Breast epithelium (tissue), 4 donors: Measurements from ENCODE around the gene PANK1. TPM values are rescaled to one million over a fixed set of nuclear protein-coding genes. Genes with fewer than 3 reads are reported as not detected.
"Not testable (repeated sequence)": the region's sequence is repeated elsewhere in the genome, so short reads cannot be mapped to it uniquely, and the experiment has no call there.

ENCODE experiments used
- DNase-seq, 2 donors: peaks; one replicate each; pipeline ENCODE4 v3.0.0-alpha.2; 2019; ENCODE audit warnings: low spot score in 2 of 2
- H3K27ac ChIP-seq, 2 donors: fragments of 200-600 bp; sonication (generic) in 1 of 2; one replicate each; pipeline ENCODE4 v1.5.1; 2016 to 2019; ENCODE audit warnings: mild to moderate bottlenecking in 1 of 2
- H3K27me3 ChIP-seq, 2 donors: fragments of 200-600 bp; sonication (generic) in 1 of 2; one replicate each; pipeline versions ENCODE4 v1.5.1 to v1.6.0; 2017 to 2019; ENCODE audit warnings: control low read depth in 1 of 2, mild to moderate bottlenecking in 1 of 2
- H3K36me3 ChIP-seq: fragments of 200-600 bp; one replicate; pipeline ENCODE4 v1.5.1; 2019
- H3K4me1 ChIP-seq, 2 donors: fragments of 200-600 bp; sonication (generic); one replicate each; pipeline ENCODE4 v1.5.1; 2016 to 2019; ENCODE audit warnings: control low read depth in 1 of 2
- H3K4me3 ChIP-seq, 3 donors: fragments of 200-600 bp; sonication (generic); 1 replicate in 2 of 3; 2 replicates in 1 of 3; pipeline ENCODE4 v1.5.1; 2016 to 2019; ENCODE audit warnings: mild to moderate bottlenecking in 3 of 3, moderate library complexity in 2 of 3
- H3K9me3 ChIP-seq, 2 donors: fragments of 200-600 bp; sonication (generic) in 1 of 2; one replicate each; pipeline ENCODE4 v1.5.1; 2016 to 2019; ENCODE audit warnings: control low read depth in 1 of 2
- CTCF ChIP-seq, 3 donors: fragments of 450-650 bp; IDR thresholded peaks; one replicate each; pipeline ENCODE4 v1.5.1; 2016 to 2017; ENCODE audit warnings: antibody characterized with exemption in 3 of 3, mild to moderate bottlenecking in 3 of 3, moderate library complexity in 3 of 3
- POLR2A ChIP-seq: fragments of 450-650 bp; IDR thresholded peaks from one replicate; pipeline ENCODE4 v1.6.1; 2016; ENCODE audit warnings: antibody characterized with exemption, mild to moderate bottlenecking, moderate library complexity
- POLR2AphosphoS5 ChIP-seq, 3 donors: sonication (generic); formaldehyde crosslinking; IDR thresholded peaks; one replicate each; pipeline ENCODE4 v1.6.1; 2017; ENCODE audit warnings: antibody characterized with exemption in 3 of 3
- intact Hi-C: fragments of 100-400 bp; cut with DNase I; formaldehyde crosslinking; loops from one replicate; pipeline ENCODE4 v1.15.1; 2023; ENCODE audit warnings: low total_unique reads
- total RNA-seq, 3 donors: library from RNA; depleted of rRNA; stranded (reverse); fragments of >200 nt; gene quantifications; one replicate each; pipeline ENCODE4 v1.1.0, GENCODE V29; 2016

Gene PANK1
- total RNA-seq, 3 donors from 2014 or later, result 2.9 to 6.4 (median 5.1) TPM

- intact Hi-C loops, result loop anchor here (5.0 kb wide), 1 partner anchor 125 kb away; no protein-coding TSS in a partner anchor
- Histone ChIP-seq H3K27me3 (no peaks in the 10 kb centered on the region), H3K9me3 (no peaks in the 10 kb centered on the region), H3K4me1 (no peaks in the 10 kb centered on the region), H3K27ac (no peak overlapping the region), H3K36me3 (no peaks in the 10 kb centered on the region), H3K4me3 (no peak overlapping the region)
- no peak for DNase-seq
- TF ChIP-seq POLR2A, result no peak
- TF ChIP-seq CTCF (IDR thresholded peaks at IDR 0.05), result no peak
- no peak for TF ChIP-seq POLR2AphosphoS5 (IDR thresholded peaks at IDR 0.05)
Observed at GRCh38 chr10:89552213-89552612, 92.8 kb downstream of the PANK1 start.

- no peak for DNase-seq
- TF ChIP-seq CTCF (IDR thresholded peaks at IDR 0.05), result no peak
- no peak for TF ChIP-seq POLR2AphosphoS5 (IDR thresholded peaks at IDR 0.05)
- TF ChIP-seq POLR2A, result no peak
- intact Hi-C loops, result loop anchor here (5.0 kb wide), 1 partner anchor 123 kb away; no protein-coding TSS in a partner anchor
Observed at GRCh38 chr10:89550509-89550908, 94.5 kb downstream of the PANK1 start.

GRCh38 chr10:89549510-89549909, 95.5 kb downstream of the PANK1 start:
- Histone ChIP-seq H3K4me1 (no peaks in the 10 kb centered on the region), H3K27ac (no peak overlapping the region), H3K4me3 (no peak overlapping the region), H3K27me3 (no peaks in the 10 kb centered on the region), H3K36me3 (no peaks in the 10 kb centered on the region), H3K9me3 (no peaks in the 10 kb centered on the region)
- DNase-seq, result no peak
- no peak for TF ChIP-seq POLR2AphosphoS5 (IDR thresholded peaks at IDR 0.05)
- TF ChIP-seq POLR2A, result no peak
- TF ChIP-seq CTCF (IDR thresholded peaks at IDR 0.05), result no peak
- intact Hi-C loops, result no loop called here

More at GRCh38 chr10:89550509-89550908, 94.5 kb downstream of the PANK1 start:
- Histone ChIP-seq H3K36me3 (no peaks in the 10 kb centered on the region), H3K27ac (no peak overlapping the region), H3K4me3 (no peak overlapping the region), H3K9me3 (no peaks in the 10 kb centered on the region), H3K27me3 (no peaks in the 10 kb centered on the region), H3K4me1 (no peaks in the 10 kb centered on the region)

- no peak overlapping the region for H3K27ac ChIP-seq
- H3K4me1 ChIP-seq, result no peaks in the 10 kb centered on the region
- DNase-seq, result no peak
- intact Hi-C loops, result no loop called here
- no peak overlapping the region for H3K4me3 ChIP-seq
- TF ChIP-seq POLR2A (no peak), CTCF (IDR thresholded peaks at IDR 0.05) (no peak), POLR2AphosphoS5 (IDR thresholded peaks at IDR 0.05) (no peak)
- no peaks in the 10 kb centered on the region for H3K27me3 ChIP-seq
- no peaks in the 10 kb centered on the region for H3K9me3 ChIP-seq
- no peaks in the 10 kb centered on the region for H3K36me3 ChIP-seq
Observed at GRCh38 chr10:89548673-89549072, 96.4 kb downstream of the PANK1 start.

GRCh38 chr10:89547853-89548513, 97.1 kb downstream of the PANK1 start:
- Histone ChIP-seq H3K36me3 (no peaks in the 10 kb centered on the region), H3K4me3 (no peak overlapping the region), H3K27ac (no peak overlapping the region), H3K4me1 (no peaks in the 10 kb centered on the region), H3K27me3 (no peaks in the 10 kb centered on the region), H3K9me3 (no peaks in the 10 kb centered on the region)
- DNase-seq, result no peak
- TF ChIP-seq POLR2A (no peak), POLR2AphosphoS5 (IDR thresholded peaks at IDR 0.05) (no peak), CTCF (IDR thresholded peaks at IDR 0.05) (no peak)
- intact Hi-C loops, result no loop called here

GRCh38 chr10:89546651-89547050, 98.4 kb downstream of the PANK1 start:
- DNase-seq, H3K36me3 ChIP-seq, H3K27me3 ChIP-seq, H3K4me1 ChIP-seq, H3K4me3 ChIP-seq, H3K9me3 ChIP-seq, intact Hi-C loops, H3K27ac ChIP-seq: not testable (repeated sequence)
